Measurements from ENCODE around the gene BTBD1. TPM values are rescaled to one million over a fixed set of nuclear protein-coding genes. Genes with fewer than 3 reads are reported as not detected.

The BTBD1 gene
- total and polyA plus RNA-seq, 2 experiments from 2014 or later: 102 to 125 TPM

DNA sequence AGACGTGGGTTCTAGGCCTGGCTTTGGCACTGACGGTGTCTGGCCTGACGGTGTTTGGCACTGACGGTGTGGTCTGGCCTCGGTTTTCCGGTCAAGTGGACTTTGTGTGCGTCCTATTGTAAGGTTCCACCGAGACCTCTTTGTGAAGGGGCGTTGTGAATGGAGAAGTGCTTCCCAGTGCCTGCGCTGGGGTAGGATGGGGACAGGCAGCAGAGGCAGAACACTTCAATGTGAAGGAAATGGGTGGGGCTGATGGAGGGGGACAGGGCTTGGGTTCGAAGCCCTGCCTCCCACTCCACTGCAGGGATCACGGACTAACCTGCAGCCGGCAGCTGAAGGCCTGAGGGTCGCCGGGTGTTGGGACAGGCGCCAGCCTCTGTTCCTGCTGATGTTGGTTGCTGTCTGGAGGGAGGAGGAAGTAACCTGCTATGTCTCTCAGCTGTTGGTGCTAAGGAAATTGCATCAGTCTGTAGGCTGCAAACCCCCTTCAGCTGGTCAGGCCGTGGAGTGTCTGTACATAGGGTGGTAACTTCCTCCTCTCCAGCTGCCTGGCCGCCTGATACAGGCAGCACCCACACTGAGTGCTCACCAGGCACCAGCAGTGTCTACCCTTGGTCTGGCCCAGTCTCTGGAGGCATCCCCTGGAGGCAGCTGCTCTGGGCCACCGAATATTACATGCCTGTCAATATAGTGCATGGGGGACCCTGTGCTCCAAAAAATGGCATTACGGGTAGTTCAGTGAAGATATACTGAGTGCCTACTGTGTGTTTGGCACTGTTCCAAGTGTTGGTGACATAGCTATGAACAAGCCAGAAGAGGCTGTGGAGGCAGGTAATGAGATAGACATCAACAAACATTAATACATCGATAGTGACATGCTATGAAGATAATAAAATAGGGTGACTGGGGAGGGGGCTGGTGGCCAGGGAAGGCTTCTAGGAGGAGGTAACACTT is 41.5 kb upstream of the BTBD1 start:
- Histone ChIP-seq H3K4me1 (ENCODE audit: low read depth) (no peaks in the 10 kb centered on the region), H3K4me3 (no peak overlapping the region), H3K27ac (no peak overlapping the region), H3K36me3 (no peaks in the 10 kb centered on the region), H3K27me3 (peaks cover 53% of the 10 kb centered on the region), H3K9me3 (ENCODE audit: low read depth) (no peaks in the 10 kb centered on the region)
- DNase-seq (ENCODE audit: low read depth in 1 of 2, low spot score in 1 of 2): peak in 1 of 2 donors; percentile 82
- TF ChIP-seq, protein P1, sequence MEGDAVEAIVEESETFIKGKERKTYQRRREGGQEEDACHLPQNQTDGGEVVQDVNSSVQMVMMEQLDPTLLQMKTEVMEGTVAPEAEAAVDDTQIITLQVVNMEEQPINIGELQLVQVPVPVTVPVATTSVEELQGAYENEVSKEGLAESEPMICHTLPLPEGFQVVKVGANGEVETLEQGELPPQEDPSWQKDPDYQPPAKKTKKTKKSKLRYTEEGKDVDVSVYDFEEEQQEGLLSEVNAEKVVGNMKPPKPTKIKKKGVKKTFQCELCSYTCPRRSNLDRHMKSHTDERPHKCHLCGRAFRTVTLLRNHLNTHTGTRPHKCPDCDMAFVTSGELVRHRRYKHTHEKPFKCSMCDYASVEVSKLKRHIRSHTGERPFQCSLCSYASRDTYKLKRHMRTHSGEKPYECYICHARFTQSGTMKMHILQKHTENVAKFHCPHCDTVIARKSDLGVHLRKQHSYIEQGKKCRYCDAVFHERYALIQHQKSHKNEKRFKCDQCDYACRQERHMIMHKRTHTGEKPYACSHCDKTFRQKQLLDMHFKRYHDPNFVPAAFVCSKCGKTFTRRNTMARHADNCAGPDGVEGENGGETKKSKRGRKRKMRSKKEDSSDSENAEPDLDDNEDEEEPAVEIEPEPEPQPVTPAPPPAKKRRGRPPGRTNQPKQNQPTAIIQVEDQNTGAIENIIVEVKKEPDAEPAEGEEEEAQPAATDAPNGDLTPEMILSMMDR (IDR thresholded peaks at IDR 0.05; ENCODE audit: low read depth, low read length): no peak

DNA sequence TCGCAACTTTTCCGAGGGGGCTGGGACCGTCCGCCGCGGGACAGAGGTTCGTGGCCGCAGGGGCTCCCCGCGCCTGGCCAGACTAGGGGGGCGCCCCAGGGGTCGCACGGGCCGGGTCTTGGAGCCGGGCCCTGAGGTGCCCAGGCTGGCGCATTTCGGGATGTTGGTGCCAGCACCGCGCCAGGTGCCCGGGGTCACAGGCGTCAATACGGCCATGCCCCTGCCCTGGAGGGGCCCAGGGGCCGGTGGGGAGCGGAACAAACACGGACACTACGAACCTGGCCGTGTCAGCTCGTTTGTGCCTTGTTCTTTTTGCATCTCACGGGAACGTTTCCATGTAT is 40.8 kb upstream of the BTBD1 start:
- H3K27ac ChIP-seq: no peak overlapping the region
- H3K27me3 ChIP-seq: peaks cover 55% of the 10 kb centered on the region
- H3K36me3 ChIP-seq: no peaks in the 10 kb centered on the region
- no peaks in the 10 kb centered on the region for H3K9me3 ChIP-seq (ENCODE audit: low read depth)
- TF ChIP-seq, protein P1 (IDR thresholded peaks at IDR 0.05; ENCODE audit: low read depth, low read length): no peak
- DNase-seq (ENCODE audit: low read depth in 1 of 2, low spot score in 1 of 2): no peak
- peak overlapping the region; percentile 51 for H3K4me3 ChIP-seq
- H3K4me1 ChIP-seq (ENCODE audit: low read depth): no peaks in the 10 kb centered on the region

DNA sequence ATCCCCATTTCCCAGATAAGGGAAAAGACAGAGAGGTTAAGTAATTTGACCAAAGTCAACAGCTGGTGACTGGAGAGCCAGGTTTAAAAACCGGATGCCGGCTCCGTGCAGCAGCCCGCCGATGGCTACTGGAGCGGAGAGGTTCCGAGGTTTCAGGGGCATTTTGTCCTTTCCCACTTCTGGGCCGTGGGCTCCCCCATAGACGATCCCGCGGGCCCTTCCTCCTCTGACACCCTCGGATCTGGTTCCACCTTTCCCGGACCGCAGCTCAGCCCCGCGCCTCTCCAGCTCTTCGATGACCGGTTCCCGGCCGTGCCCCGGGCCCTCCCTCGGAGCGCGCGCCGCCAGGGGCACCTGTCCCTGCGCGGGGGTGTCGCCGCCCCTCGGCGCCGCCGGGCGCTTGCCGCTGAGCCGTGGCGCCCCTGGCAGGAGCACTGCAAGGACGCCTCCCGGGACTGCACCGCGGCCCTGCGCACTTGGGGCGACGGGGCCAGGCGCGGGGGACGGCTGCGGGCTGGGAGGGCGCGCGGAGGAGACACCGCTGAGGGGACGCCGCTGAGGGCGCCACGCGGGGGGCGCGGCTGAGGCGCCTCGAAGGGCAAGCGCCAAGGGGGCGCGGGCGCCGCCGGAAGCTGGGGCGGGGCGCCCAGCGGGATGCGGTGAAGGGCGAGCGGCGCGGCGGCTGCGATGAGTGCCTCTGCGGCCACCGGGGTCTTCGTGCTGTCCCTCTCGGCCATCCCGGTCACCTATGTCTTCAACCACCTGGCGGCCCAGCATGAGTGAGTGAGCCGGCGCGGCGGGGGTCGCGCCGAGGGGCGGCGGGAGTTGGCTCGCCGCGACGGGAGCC is 40.2 kb upstream of the BTBD1 start, which contains the start of gene TM6SF1:
TM6SF1 (plus strand) TSS at position 652 of the 847 bp plus-strand sequence; CDS start at position 688, 36 bp downstream.
- DNase-seq (ENCODE audit: low read depth in 1 of 2, low spot score in 1 of 2): peak in 1 of 2 donors; percentile 61
- TF ChIP-seq, protein P1 (IDR thresholded peaks at IDR 0.05; ENCODE audit: low read depth, low read length): no peak
- Histone ChIP-seq H3K36me3 (no peaks in the 10 kb centered on the region), H3K27ac (no peak within 1 kb of the TSS), H3K4me3 (peak within 1 kb of the TSS; percentile 51), H3K27me3 (peaks cover 57% of the 10 kb centered on the region), H3K9me3 (ENCODE audit: low read depth) (no peaks in the 10 kb centered on the region), H3K4me1 (ENCODE audit: low read depth) (no peaks in the 10 kb centered on the region)

DNA sequence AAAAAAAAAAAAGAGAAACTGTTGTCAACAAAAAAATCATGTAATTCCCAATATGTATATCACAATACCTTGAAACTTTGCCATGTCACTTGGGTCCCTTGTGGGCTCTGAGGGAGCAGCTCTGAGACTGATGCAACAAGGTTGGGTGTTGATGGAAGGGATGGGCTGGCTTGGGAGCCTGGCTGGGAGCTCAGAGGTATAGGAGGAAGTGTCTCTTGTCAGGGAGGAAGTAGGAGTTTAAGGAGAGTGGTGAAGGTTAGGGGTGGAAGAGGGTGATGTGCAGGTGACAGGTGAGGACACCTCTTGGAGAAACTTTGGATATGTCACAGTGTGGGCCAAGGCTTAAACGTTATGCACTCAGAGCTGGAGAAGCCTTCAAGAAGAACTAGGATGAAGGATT is 38.4 kb upstream of the BTBD1 start:
- Histone ChIP-seq H3K9me3 (ENCODE audit: low read depth) (no peaks in the 10 kb centered on the region), H3K4me3 (no peak overlapping the region), H3K27me3 (peaks cover 73% of the 10 kb centered on the region), H3K36me3 (no peaks in the 10 kb centered on the region), H3K27ac (no peak overlapping the region), H3K4me1 (ENCODE audit: low read depth) (no peaks in the 10 kb centered on the region)
- TF ChIP-seq, protein P1 (IDR thresholded peaks at IDR 0.05; ENCODE audit: low read depth, low read length): no peak
- no peak for DNase-seq (ENCODE audit: low read depth in 1 of 2, low spot score in 1 of 2)

DNA sequence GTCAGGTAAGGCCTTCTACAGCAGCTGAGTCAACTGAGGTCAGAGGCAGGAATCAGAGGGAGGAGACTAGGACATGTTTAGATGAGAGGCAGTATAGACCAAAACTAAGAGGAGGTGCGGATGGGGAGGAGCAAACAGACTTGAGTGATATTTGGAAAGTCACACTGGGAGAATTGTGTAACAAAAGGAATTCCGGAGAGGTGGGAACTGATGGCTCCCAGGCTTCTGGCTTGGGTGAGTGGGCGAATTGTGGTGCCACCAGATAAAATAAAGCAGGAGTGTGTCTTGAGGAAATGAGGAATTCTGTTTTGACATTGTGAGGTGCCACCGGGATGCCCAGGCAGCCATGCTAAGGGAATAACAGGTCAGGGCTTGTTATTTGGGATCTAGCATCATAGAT is 37.1 kb upstream of the BTBD1 start:
- TF ChIP-seq, protein P1 (IDR thresholded peaks at IDR 0.05; ENCODE audit: low read depth, low read length): no peak
- Histone ChIP-seq H3K4me1 (ENCODE audit: low read depth) (no peaks in the 10 kb centered on the region), H3K36me3 (no peaks in the 10 kb centered on the region), H3K27me3 (peaks cover 75% of the 10 kb centered on the region), H3K9me3 (ENCODE audit: low read depth) (no peaks in the 10 kb centered on the region), H3K27ac (no peak overlapping the region), H3K4me3 (no peak overlapping the region)
- DNase-seq (ENCODE audit: low read depth in 1 of 2, low spot score in 1 of 2): no peak

Measured in cardiac muscle cell (in vitro differentiated cells and primary cell).